GM21360 (cell line): ENCODE data around the gene TMEM9.

Experiments used
- ATAC-seq: cut with Tn5 transposase; IDR thresholded peaks from one replicate; pipeline ENCODE4 v1.9.1; 2021; ENCODE audit warnings: mild to moderate bottlenecking, moderate library complexity; ENCODE audit not compliant: unreplicated experiment

Gene TMEM9

GRCh38 chr1:201154389-201155165 lies at the start of gene TMEM9:
Gene TMEM9, minus strand, starts transcription at chr1:201154474. Its CDS starts 551 bp downstream, at chr1:201153923.
- ATAC-seq: peak; percentile 95

DNA sequence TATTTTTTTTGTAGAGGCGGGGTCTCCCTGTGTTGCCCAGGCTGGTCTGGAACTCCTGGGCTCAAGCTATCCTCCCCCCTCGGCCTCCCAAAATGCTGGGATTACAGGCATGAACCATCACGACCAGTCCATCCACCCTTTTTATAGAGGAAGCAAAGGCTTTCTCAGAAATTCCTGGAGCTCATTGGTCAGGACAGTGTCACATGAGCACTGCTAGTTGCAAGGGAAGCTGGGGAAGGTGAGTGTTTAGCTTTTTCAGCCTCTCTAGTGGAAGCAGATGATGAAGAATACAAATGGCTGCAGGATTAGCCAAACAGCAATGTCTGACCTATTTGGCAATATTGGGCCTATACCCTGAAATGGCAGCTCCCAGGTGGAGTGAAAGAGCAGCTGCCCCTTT lies 44.3 kb upstream of the TMEM9 start:
- ATAC-seq: no peak

DNA sequence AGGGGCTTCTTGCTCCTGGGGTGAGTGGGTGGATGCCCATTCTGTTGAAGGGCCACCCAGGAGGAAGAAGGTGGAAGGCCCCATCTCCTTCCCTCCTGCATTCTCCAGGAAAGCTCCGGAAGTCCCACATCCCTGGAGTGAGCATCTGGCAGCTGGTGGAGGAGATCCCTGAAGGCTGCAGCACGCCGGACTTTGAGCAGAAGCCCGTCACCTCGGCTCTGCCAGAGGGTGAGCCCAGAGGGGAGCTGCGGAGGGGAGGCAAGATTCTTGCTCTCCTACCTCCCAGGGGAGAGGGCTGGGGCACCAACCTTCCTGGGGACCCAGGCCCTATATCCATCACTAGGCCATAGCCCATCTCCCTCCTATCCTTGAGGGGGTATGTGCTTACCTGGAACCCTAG lies 39.8 kb upstream of the TMEM9 start:
- no peak for ATAC-seq

DNA sequence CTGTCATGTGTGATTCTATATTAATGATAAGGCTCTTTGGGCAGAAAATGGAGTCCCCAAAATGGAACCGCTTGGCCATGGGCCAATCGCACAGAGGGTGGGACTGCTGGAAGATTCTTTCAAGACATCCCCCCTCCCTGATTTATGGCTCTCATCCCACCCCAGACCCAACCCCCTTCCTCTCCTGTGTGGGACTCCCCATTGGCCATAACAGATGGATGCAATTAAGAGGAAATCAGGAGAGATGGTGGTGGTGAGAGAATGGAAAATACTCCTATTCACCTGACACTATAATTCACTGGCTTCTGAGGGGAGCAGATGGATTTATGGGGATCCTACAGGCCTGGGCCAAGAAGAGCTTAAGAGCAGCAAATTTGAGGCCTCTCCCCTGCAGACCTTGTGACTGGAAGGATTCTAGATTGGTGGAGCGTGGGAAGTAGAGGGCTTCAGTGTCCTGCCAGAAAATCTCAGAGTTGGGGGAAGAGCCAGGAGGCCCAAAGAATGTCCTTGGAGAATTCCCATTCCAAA lies 38.1 kb upstream of the TMEM9 start:
- ATAC-seq: no peak

GRCh38 chr1:201191653-201192260 lies 37.5 kb upstream of the TMEM9 start:
- no peak for ATAC-seq

DNA sequence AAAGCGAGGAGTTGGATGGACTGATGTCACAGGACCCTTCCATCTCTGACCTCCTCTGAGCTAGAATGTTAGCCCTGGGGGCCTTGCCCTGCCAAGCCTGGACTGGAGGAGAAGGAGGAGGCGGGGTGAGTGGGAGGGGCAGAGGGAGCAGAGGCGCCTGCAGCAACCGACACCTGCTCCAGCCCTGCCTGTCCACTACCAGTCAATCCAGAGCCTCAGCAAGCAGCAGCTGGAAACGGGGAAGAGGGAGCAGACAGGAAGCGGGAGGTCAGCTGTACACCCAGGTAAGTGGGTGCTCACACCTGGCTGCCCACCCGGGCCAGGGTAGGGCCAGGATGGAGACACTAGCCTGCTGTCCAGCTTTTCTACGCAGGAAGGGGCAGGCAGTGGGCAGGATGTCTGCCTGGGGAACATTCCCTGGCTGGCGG lies 36.4 kb upstream of the TMEM9 start, which contains the start of gene IGFN1:
Gene IGFN1 (plus strand): TSS at position 201 of the 428 bp plus-strand sequence. CDS start 2,470 bp downstream, outside the sequence.
- ATAC-seq: no peak

DNA sequence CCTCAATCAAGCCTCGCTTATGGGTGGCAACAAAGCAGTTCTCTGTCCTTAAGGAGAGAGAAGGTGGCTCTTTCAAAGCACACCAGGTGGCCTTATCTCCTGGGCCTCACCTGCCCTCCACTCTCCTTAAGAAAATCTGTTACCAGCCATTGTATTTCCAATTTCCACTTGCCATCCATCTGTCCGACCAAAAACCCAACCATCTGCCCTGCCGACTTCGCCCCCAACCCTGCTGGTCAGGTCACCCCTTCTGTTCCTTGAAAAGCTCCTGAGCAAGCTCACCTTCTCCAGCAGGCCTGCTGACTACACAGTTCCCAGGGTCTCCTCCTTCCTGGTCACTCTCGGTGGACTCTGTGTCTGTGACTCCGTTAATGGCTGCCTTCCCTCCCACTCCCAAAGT lies 35.7 kb upstream of the TMEM9 start:
- no peak for ATAC-seq

DNA sequence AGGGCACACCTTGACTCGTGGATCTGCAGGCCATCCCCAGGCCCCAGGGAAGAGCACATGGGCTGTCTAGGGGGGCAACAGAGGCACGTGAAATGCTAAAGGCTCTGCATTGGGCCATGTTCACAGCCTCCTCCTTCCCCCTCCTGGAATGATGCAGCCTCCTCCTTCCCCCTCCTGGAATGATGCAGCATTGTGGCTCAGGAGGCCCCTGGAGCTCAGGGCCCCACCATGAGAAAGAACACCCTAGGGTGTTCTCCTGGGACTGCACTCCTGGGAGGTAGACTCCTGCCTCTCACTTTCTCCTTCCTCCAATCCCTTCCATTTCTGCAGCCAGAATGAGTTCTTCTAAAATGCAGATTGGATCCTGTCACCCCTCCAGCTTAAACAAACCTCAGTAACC lies 34.8 kb upstream of the TMEM9 start:
- no peak for ATAC-seq

- ATAC-seq: no peak
Measured at GRCh38 chr1:201186192-201186591, 31.9 kb upstream of the TMEM9 start.

DNA sequence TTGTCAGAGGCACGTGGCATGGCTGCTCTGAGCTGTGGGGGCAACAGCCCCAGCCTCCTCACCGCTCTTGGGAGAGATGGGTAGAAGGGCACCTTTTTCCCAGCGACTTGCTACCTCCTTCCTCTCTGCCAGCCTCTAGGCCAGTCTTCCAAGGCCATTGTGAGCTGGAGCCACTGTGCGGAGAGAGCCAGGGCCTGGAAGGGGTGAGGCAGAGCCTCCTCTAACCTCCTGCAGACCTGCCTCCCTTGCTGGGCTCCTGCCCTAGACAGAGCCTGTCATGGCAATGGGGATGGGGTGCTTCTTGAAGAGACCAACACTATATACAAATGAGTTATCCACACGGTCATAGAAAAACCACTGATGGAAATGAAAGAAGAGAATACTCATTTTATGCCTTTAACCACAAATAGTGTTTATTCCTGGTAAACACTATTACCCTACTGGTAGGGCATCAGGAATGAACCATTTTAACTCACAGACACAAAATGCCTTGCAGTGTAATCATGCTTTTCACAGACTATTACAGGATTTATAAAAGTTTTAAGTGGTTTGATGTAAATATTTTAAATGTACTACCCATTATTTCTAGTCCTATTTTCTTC lies 31.4 kb upstream of the TMEM9 start:
- no peak for ATAC-seq

DNA sequence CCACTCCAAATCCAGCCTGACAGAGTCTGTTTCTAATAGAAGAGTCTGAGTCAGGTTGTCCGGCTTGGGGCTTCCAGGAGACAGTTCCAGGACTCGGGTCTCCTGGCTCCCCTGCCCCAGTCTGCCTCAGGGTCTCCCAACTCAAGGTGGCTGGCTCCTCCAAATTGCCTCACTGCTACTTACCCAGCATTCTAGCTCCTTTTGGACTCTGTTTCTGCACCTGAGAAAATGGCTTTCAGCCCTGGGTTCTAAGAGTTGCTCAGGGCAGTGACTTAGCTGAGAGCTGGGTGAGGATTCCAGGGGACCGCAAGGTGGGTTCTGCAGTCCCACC lies 30.8 kb upstream of the TMEM9 start:
- no peak for ATAC-seq

DNA sequence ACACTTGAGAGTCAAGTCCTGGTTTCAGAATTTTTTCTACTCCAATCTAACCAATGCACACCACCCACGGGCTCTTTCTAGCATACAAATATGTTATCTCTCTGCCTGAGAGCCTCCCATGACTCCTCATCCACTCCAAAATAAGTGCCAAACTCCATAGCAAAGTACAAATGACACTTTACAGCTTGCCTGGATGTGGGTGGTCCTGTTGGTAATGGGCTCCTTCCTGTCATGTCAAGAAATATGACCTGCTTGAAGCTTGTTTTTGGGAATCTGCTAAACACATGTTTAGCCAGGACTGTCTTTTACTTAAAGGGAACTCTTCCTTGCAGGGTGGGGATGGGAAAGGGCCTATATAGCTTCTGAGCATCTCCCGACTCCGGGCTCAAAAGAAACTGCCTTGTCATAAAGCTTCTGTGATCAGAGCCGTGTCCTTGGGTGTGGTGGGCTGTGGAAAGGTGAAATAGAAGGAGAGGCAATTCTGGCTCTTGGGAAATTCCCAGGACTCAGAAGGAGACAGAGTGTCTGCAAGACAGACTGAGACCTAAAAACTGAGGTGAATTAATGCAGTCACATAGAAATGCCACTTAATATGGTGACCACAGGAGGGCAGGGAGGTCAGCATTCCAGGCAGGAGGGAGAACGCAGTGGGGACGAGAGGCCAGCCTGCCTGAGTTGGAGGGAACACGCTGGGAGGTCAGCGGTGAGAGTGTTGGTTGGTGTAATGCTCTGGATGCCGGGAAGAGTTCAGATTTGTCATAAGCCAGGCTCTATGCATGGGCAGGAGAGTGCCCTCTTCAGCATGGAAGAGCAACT lies 30.2 kb upstream of the TMEM9 start:
- ATAC-seq: no peak

- ATAC-seq: no peak
Measured at GRCh38 chr1:201183753-201184152, 29.5 kb upstream of the TMEM9 start.

DNA sequence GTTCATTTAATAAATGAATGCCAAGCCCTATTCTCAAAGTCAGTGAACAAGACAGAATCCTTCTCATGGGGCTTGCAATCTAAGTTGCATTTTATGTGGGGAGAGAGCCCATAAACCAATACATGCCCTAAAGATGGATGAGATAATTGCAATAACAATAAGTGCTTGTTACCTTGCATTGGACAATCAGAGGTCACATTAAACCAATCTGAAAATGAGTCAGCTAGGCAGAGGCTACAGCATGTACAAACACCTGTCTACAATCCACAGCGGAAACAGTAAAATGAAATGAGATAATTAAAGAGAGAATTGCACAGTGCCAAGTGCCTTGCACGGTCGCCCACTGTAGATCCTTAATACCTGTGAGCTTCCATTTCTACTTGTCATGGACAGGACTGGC lies 28.9 kb upstream of the TMEM9 start:
- ATAC-seq: no peak

GRCh38 chr1:201181726-201182125 lies 27.5 kb upstream of the TMEM9 start:
- ATAC-seq: no peak

DNA sequence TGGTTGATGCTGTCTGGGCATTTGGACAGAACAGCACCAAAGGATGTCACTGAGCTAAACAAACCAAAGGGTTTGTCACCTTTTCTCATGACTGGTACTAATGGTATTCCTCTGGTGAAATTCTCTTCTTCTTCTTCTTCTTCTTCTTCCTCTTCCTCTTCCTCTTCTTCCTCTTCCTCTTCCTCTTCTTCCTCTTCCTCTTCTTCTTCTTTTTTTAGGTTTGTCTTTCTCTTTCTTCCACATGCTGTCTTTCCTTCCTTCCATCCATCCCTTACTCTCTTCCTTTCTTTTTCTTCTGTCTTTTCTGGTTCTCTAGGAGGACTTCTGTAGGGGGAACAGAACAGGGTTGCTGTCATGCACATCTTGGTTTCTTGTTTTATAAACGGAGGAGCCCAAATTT lies 27.0 kb upstream of the TMEM9 start:
- ATAC-seq: no peak

GRCh38 chr1:201180901-201181300 lies 26.6 kb upstream of the TMEM9 start:
- ATAC-seq: no peak

- ATAC-seq: no peak
Measured at GRCh38 chr1:201180141-201180540, 25.9 kb upstream of the TMEM9 start.

DNA sequence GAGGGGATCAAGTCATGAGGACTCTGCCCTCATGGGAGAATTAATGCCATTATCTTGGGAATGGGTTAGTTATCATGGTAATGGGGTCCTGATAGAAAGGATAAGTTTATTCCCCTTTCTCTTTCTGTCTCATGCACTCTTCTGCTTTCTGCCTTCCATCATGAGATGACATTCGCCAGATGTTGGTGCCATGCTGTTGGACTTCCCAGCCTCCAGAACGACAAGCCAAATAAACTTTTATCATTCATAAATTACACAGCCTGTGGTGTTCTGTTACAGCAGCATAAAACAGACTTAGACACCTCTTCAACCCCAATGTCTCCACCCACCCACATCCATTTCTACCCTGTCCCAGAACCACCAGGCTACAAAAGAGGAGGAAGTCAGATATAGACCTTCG lies 24.4 kb upstream of the TMEM9 start:
- no peak for ATAC-seq

DNA sequence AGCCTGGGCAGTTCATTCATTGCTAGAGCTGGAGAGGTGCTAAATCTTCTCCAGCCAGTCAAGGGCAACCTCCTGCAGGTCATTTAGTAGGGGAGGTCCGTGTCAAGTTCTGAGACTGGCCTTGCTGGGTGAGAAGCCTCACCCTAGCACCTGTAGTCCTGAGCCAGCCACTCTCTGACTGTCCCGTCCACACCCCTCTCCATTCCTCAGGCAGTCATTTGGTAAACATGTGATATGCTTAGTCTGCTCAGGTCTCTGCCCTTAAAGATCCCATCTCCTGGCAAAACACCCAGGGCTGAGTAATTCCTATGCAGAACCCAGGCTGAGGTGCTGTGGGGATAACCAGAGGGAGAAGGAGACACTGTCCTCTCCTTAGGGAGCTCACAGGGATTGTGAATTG lies 22.7 kb upstream of the TMEM9 start:
- no peak for ATAC-seq

DNA sequence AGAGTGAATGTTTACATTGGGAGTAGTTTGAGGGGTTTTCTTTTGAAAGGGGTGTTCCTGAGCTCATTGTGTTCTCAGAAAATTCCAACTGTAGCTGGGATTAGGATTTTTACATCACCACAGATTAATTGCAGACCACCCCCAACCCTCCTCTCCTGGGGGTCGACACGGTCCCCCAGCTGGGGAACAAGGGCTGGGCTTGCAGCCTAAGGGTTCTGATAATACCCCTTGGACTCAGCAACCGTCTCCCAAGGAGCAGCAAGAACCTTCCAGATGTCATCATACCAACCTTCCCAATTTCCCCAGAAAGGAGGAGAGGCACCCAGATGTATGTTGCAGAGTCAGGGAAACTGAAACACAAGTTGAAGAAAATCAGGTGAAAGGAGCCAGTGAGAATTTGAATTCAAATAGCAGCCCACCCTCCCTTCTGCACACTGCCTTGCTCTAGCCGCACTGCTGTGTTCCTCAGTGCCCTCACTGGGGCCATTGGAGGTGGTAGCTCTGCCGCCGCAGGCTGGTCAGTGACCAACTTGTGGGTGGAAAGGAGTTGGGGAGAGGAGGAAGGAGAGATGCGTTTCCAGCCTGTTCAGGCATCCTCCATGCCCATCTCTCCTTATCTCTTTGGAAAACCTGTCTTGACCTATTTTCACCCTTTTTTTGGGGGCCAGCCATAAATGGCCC lies 21.7 kb upstream of the TMEM9 start:
- no peak for ATAC-seq
